Activated T-cell treated with anti-CD3 and anti-CD28 coated beads, Interleukin-2, amount 50 U/mL, for 72 hours (primary cell): Measurements from ENCODE around the gene ACTN4. TPM values are rescaled to one million over a fixed set of nuclear protein-coding genes. Genes with fewer than 3 reads are reported as not detected.

ENCODE experiments used
- ATAC-seq, 2 donors: fragments of 150-1000 bp; cut with Tn5 transposase; replicated peaks in 1 of 2; 2 replicates each; pipeline ENCODE4 v1.10.0; 2021; ENCODE audit warnings: moderate library complexity in 2 of 2, mild to moderate bottlenecking in 1 of 2
- DNase-seq, 2 donors: peaks; one replicate each; pipeline ENCODE4 v3.0.0; 2021 to 2022; ENCODE audit warnings: mixed read lengths in 1 of 2
- H3K27ac Mint-ChIP-seq: one replicate; pipeline ENCODE4 v1.8.0; 2022; ENCODE audit warnings: mild to moderate bottlenecking, moderate library complexity, mixed read lengths
- H3K27me3 Mint-ChIP-seq: one replicate; pipeline ENCODE4 v1.8.0; 2022; ENCODE audit warnings: low read depth, mixed read lengths
- H3K36me3 Mint-ChIP-seq, 2 donors: one replicate each; pipeline ENCODE4 v1.8.0; 2022; ENCODE audit warnings: mixed read lengths in 2 of 2, mild to moderate bottlenecking in 1 of 2; ENCODE audit not compliant: insufficient read depth in 2 of 2
- H3K4me1 Mint-ChIP-seq: one replicate; pipeline ENCODE4 v1.8.0; 2022; ENCODE audit warnings: low read depth, mixed read lengths
- H3K4me3 Mint-ChIP-seq, 2 donors: one replicate each; pipeline ENCODE4 v1.8.0; 2022; ENCODE audit warnings: mild to moderate bottlenecking in 2 of 2, mixed read lengths in 2 of 2, moderate library complexity in 2 of 2
- H3K9me3 Mint-ChIP-seq, 2 donors: one replicate each; pipeline ENCODE4 v1.8.0; 2022; ENCODE audit warnings: mixed read lengths in 2 of 2
- total RNA-seq, 2 donors: library from RNA; stranded (reverse); gene quantifications; one replicate each; pipeline ENCODE4 v1.2.3, GENCODE V29; 2022

ACTN4 gene
- total RNA-seq, 2 donors from 2014 or later = 200 to 227 TPM

GRCh38 chr19:38657633-38658222 is 10.3 kb downstream of the ACTN4 start:
- peak; percentile 32 to 48 for DNase-seq
- ATAC-seq = peak; percentile 59 to 69
- Mint-ChIP-seq H3K4me1 (peaks cover 62% of the 10 kb centered on the region), H3K4me3 (peak overlapping the region; percentile 73 to 78), H3K9me3 (no peaks in the 10 kb centered on the region), H3K36me3 (peaks cover 3 to 10% of the 10 kb centered on the region in 2 donors), H3K27ac (peak overlapping the region; percentile 76), H3K27me3 (no peaks in the 10 kb centered on the region)

- H3K27ac Mint-ChIP-seq = peak overlapping the region; percentile 76
These were observed 11.2 kb downstream of the ACTN4 start for GRCh38 chr19:38658462-38659306.

GRCh38 chr19:38660724-38661123 is 13.3 kb downstream of the ACTN4 start:
- H3K4me1 Mint-ChIP-seq = peaks cover 46% of the 10 kb centered on the region

More at GRCh38 chr19:38658462-38659306, 11.2 kb downstream of the ACTN4 start:
- DNase-seq (no peak), ATAC-seq (no peak)
- peak overlapping the region in 1 of 2 donors; percentile 78 for H3K4me3 Mint-ChIP-seq
- H3K27me3 Mint-ChIP-seq = no peaks in the 10 kb centered on the region
- peaks cover 3 to 10% of the 10 kb centered on the region in 2 donors for H3K36me3 Mint-ChIP-seq
- peaks cover 55% of the 10 kb centered on the region for H3K4me1 Mint-ChIP-seq
- no peaks in the 10 kb centered on the region for H3K9me3 Mint-ChIP-seq

GRCh38 chr19:38661136-38661535 is 13.7 kb downstream of the ACTN4 start:
- no peak overlapping the region for H3K27ac Mint-ChIP-seq
- DNase-seq (no peak), ATAC-seq (no peak)
- H3K36me3 Mint-ChIP-seq = peaks cover 0 to 7% of the 10 kb centered on the region in 2 donors
- peaks cover 46% of the 10 kb centered on the region for H3K4me1 Mint-ChIP-seq
- no peaks in the 10 kb centered on the region for H3K9me3 Mint-ChIP-seq
- H3K27me3 Mint-ChIP-seq = no peaks in the 10 kb centered on the region
- H3K4me3 Mint-ChIP-seq = no peak overlapping the region

More at GRCh38 chr19:38660724-38661123, 13.3 kb downstream of the ACTN4 start:
- ATAC-seq (no peak), DNase-seq (no peak)
- Mint-ChIP-seq H3K9me3 (no peaks in the 10 kb centered on the region), H3K36me3 (peaks cover 0 to 7% of the 10 kb centered on the region in 2 donors), H3K27ac (no peak overlapping the region), H3K27me3 (no peaks in the 10 kb centered on the region), H3K4me3 (no peak overlapping the region)

- Mint-ChIP-seq H3K4me3 (no peak overlapping the region), H3K4me1 (peaks cover 45% of the 10 kb centered on the region), H3K9me3 (no peaks in the 10 kb centered on the region)
These were observed 14.5 kb downstream of the ACTN4 start for GRCh38 chr19:38661996-38662395.

GRCh38 chr19:38662537-38663155 is 15.2 kb downstream of the ACTN4 start:
- Mint-ChIP-seq H3K27ac (no peak overlapping the region), H3K27me3 (no peaks in the 10 kb centered on the region), H3K36me3 (peaks cover 2 to 6% of the 10 kb centered on the region in 2 donors), H3K4me3 (no peak overlapping the region), H3K4me1 (peaks cover 44% of the 10 kb centered on the region), H3K9me3 (no peaks in the 10 kb centered on the region)
- ATAC-seq (no peak), DNase-seq (no peak)

More at GRCh38 chr19:38661996-38662395, 14.5 kb downstream of the ACTN4 start:
- DNase-seq (no peak), ATAC-seq (no peak)
- H3K27me3 Mint-ChIP-seq = no peaks in the 10 kb centered on the region
- H3K27ac Mint-ChIP-seq = peak overlapping the region; percentile 38
- peaks cover under 1 to 7% of the 10 kb centered on the region in 2 donors for H3K36me3 Mint-ChIP-seq

GRCh38 chr19:38663156-38663651 is 15.8 kb downstream of the ACTN4 start:
- ATAC-seq = no peak
- Mint-ChIP-seq H3K27me3 (no peaks in the 10 kb centered on the region), H3K27ac (no peak overlapping the region), H3K4me1 (peaks cover 43% of the 10 kb centered on the region), H3K9me3 (no peaks in the 10 kb centered on the region), H3K36me3 (peaks cover 2% of the 10 kb centered on the region in 2 donors), H3K4me3 (no peak overlapping the region)
- no peak for DNase-seq

GRCh38 chr19:38663957-38664502 is 16.6 kb downstream of the ACTN4 start:
- no peaks in the 10 kb centered on the region for H3K9me3 Mint-ChIP-seq
- H3K27me3 Mint-ChIP-seq = no peaks in the 10 kb centered on the region
- H3K4me1 Mint-ChIP-seq = peaks cover 47% of the 10 kb centered on the region
- H3K4me3 Mint-ChIP-seq = peak overlapping the region in 1 of 2 donors; percentile 5
- H3K36me3 Mint-ChIP-seq = peaks cover 2 to 3% of the 10 kb centered on the region in 2 donors
- DNase-seq (no peak), ATAC-seq (no peak)
- no peak overlapping the region for H3K27ac Mint-ChIP-seq

GRCh38 chr19:38664503-38665211 is 17.2 kb downstream of the ACTN4 start:
- no peaks in the 10 kb centered on the region for H3K9me3 Mint-ChIP-seq
- H3K4me3 Mint-ChIP-seq = peak overlapping the region in 1 of 2 donors; percentile 5
- no peak overlapping the region for H3K27ac Mint-ChIP-seq
- peaks cover 2 to 6% of the 10 kb centered on the region in 2 donors for H3K36me3 Mint-ChIP-seq
- no peaks in the 10 kb centered on the region for H3K27me3 Mint-ChIP-seq
- H3K4me1 Mint-ChIP-seq = peaks cover 53% of the 10 kb centered on the region
- no peak for DNase-seq
- no peak for ATAC-seq

GRCh38 chr19:38665219-38665931 is 17.9 kb downstream of the ACTN4 start:
- DNase-seq (no peak), ATAC-seq (no peak)
- H3K9me3 Mint-ChIP-seq = no peaks in the 10 kb centered on the region
- H3K4me3 Mint-ChIP-seq = no peak overlapping the region
- H3K4me1 Mint-ChIP-seq = peaks cover 60% of the 10 kb centered on the region
- H3K27me3 Mint-ChIP-seq = no peaks in the 10 kb centered on the region
- no peak overlapping the region for H3K27ac Mint-ChIP-seq
- H3K36me3 Mint-ChIP-seq = peaks cover 2 to 6% of the 10 kb centered on the region in 2 donors

- Mint-ChIP-seq H3K9me3 (no peaks in the 10 kb centered on the region), H3K4me1 (peaks cover 56% of the 10 kb centered on the region), H3K27ac (peak overlapping the region; percentile 39), H3K27me3 (no peaks in the 10 kb centered on the region), H3K36me3 (peaks cover 2 to 6% of the 10 kb centered on the region in 2 donors), H3K4me3 (peak overlapping the region in 1 of 2 donors; percentile 32)
- ATAC-seq (no peak), DNase-seq (no peak)
These were observed 18.7 kb downstream of the ACTN4 start for GRCh38 chr19:38665950-38666662.
